Peyer's patch (tissue), 4 donors: ENCODE results near the gene LMBRD2. TPM values are rescaled to one million over a fixed set of nuclear protein-coding genes. Genes with fewer than 3 reads are reported as not detected.

Source experiments
- DNase-seq, 3 donors: peaks; one replicate each; pipeline ENCODE4 v3.0.0-alpha.2; 2017 to 2019
- H3K27ac ChIP-seq, 4 donors: fragments of 200-600 bp; sonication (generic); one replicate each; pipeline ENCODE4 v1.5.1; 2016 to 2019
- H3K27me3 ChIP-seq, 2 donors: fragments of 200-600 bp; sonication (generic); one replicate each; pipeline ENCODE4 v1.5.1; 2019
- H3K36me3 ChIP-seq, 3 donors: fragments of 200-600 bp; sonication (generic); one replicate each; pipeline ENCODE4 v1.5.1; 2016 to 2019
- H3K4me1 ChIP-seq, 4 donors: fragments of 200-600 bp; sonication (generic); one replicate each; pipeline ENCODE4 v1.5.1; 2016 to 2019
- H3K4me3 ChIP-seq, 4 donors: fragments of 200-600 bp; sonication (generic); 1 replicate in 3 of 4; 2 replicates in 1 of 4; pipeline ENCODE4 v1.5.1; 2016 to 2019; ENCODE audit warnings: mild to moderate bottlenecking in 1 of 4
- H3K9me3 ChIP-seq, 4 donors: fragments of 200-600 bp; sonication (generic); one replicate each; pipeline ENCODE4 v1.5.1; 2016 to 2019; ENCODE audit warnings: mild to moderate bottlenecking in 1 of 4
- POLR2A ChIP-seq, 2 donors: fragments of 450-650 bp; IDR thresholded peaks; one replicate each; pipeline ENCODE4 v1.5.1; 2017; ENCODE audit warnings: antibody characterized with exemption in 2 of 2, mild to moderate bottlenecking in 2 of 2, moderate library complexity in 2 of 2
- total RNA-seq, 4 donors: library from RNA; depleted of rRNA; stranded (reverse); fragments of >200 nt; gene quantifications; one replicate each; pipeline ENCODE4 v1.1.0, GENCODE V29; 2016
- TF ChIP-seq, protein P1 (sequence below), 6 experiments: fragments of 450-650 bp in 4 of 6; fragments of 200-600 bp in 2 of 6; sonication (generic) in 1 of 6; IDR thresholded peaks; one replicate each; pipeline ENCODE4 v1.5.1; 2017 to 2019; ENCODE audit warnings: antibody characterized with exemption in 6 of 6, mild to moderate bottlenecking in 3 of 6, moderate library complexity in 1 of 6

Gene LMBRD2
- total RNA-seq, 4 donors from 2014 or later = 9.9 to 55.3 (median 22.0) TPM

- no peaks in the 10 kb centered on the region for H3K36me3 ChIP-seq
- no peaks in the 10 kb centered on the region for H3K27me3 ChIP-seq
- H3K9me3 ChIP-seq = no peaks in the 10 kb centered on the region
- TF ChIP-seq POLR2A (IDR thresholded peaks at IDR 0.05) = no peak
- TF ChIP-seq, protein P1, sequence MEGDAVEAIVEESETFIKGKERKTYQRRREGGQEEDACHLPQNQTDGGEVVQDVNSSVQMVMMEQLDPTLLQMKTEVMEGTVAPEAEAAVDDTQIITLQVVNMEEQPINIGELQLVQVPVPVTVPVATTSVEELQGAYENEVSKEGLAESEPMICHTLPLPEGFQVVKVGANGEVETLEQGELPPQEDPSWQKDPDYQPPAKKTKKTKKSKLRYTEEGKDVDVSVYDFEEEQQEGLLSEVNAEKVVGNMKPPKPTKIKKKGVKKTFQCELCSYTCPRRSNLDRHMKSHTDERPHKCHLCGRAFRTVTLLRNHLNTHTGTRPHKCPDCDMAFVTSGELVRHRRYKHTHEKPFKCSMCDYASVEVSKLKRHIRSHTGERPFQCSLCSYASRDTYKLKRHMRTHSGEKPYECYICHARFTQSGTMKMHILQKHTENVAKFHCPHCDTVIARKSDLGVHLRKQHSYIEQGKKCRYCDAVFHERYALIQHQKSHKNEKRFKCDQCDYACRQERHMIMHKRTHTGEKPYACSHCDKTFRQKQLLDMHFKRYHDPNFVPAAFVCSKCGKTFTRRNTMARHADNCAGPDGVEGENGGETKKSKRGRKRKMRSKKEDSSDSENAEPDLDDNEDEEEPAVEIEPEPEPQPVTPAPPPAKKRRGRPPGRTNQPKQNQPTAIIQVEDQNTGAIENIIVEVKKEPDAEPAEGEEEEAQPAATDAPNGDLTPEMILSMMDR (IDR thresholded peaks at IDR 0.05) = no peak
- H3K27ac ChIP-seq = no peak overlapping the region
- DNase-seq = no peak
- H3K4me3 ChIP-seq = no peak overlapping the region
- H3K4me1 ChIP-seq = no peaks in the 10 kb centered on the region
Observed at GRCh38 chr5:36059571-36060419, 91.9 kb downstream of the LMBRD2 start.

GRCh38 chr5:36058776-36059175, 92.9 kb downstream of the LMBRD2 start:
- DNase-seq = no peak
- TF ChIP-seq, protein P1 (IDR thresholded peaks at IDR 0.05) = no peak
- TF ChIP-seq POLR2A (IDR thresholded peaks at IDR 0.05) = no peak
- Histone ChIP-seq H3K4me3 (no peak overlapping the region), H3K27ac (no peak overlapping the region), H3K9me3 (no peaks in the 10 kb centered on the region), H3K4me1 (no peaks in the 10 kb centered on the region), H3K36me3 (no peaks in the 10 kb centered on the region), H3K27me3 (no peaks in the 10 kb centered on the region)

DNA sequence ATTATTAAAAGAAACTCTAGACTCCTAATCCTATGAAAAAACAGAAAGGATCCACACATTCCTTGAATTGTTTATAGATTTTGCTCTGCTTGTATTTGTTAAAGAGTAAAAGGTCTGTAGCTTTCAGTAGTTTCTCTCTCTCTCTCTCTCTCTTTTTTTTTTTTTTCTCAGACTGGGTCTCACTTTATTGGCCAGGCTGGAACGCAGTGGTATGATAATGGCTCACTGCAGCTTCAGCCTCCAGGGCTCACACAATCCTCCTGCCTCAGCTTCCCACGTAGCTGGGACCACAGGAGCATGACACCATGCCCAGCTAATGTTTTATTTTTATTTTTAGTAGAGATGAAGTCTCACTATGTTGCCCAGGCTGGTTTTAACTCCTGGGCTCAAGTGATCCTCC, 94.3 kb downstream of the LMBRD2 start:
- TF ChIP-seq POLR2A (IDR thresholded peaks at IDR 0.05) = no peak
- TF ChIP-seq, protein P1 (IDR thresholded peaks at IDR 0.05) = no peak
- no peaks in the 10 kb centered on the region for H3K36me3 ChIP-seq
- no peaks in the 10 kb centered on the region for H3K9me3 ChIP-seq
- H3K27ac ChIP-seq = no peak overlapping the region
- no peak overlapping the region for H3K4me3 ChIP-seq
- no peaks in the 10 kb centered on the region for H3K27me3 ChIP-seq
- no peaks in the 10 kb centered on the region for H3K4me1 ChIP-seq
- DNase-seq = no peak

GRCh38 chr5:36056422-36056821, 95.3 kb downstream of the LMBRD2 start:
- Histone ChIP-seq H3K4me3 (no peak overlapping the region), H3K27ac (no peak overlapping the region), H3K27me3 (no peaks in the 10 kb centered on the region), H3K9me3 (no peaks in the 10 kb centered on the region), H3K4me1 (no peaks in the 10 kb centered on the region), H3K36me3 (no peaks in the 10 kb centered on the region)
- TF ChIP-seq, protein P1 (IDR thresholded peaks at IDR 0.05) = no peak
- no peak for DNase-seq

DNA sequence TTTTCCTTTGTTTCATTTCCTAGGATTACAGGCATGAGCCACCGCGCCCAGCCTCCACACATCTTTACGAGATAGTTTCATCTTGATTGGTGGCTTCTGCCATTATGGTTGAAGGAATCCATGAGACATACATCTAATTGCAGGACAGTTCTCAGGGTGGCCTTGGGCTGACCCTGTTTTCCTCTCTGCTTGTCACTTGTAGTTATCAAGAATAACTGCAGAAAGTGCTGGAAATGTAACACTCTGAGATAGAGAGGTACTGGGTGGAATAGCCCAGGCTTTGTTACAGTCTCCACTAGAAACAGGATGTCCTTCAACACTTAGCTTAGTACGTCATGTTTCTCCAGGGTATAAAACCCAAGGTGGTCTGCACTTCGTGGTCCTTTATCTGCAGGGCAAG, 95.7 kb downstream of the LMBRD2 start:
- H3K27ac ChIP-seq = no peak overlapping the region
- H3K27me3 ChIP-seq = no peaks in the 10 kb centered on the region
- no peaks in the 10 kb centered on the region for H3K36me3 ChIP-seq
- no peak overlapping the region for H3K4me3 ChIP-seq
- DNase-seq = no peak
- no peak for TF ChIP-seq POLR2A (IDR thresholded peaks at IDR 0.05)
- TF ChIP-seq, protein P1 (IDR thresholded peaks at IDR 0.05) = no peak
- no peaks in the 10 kb centered on the region for H3K4me1 ChIP-seq
- no peaks in the 10 kb centered on the region for H3K9me3 ChIP-seq
